ENCODE measurements around the gene MARK2.

Gene MARK2

GRCh38 chr11:63920126-63920938, 81.4 kb downstream of the MARK2 start:
- in situ Hi-C loops (cut with HindIII; ENCODE audit: low sequenced_read_pairs) = no loop called here

GRCh38 chr11:63920939-63921417, 82.1 kb downstream of the MARK2 start:
- in situ Hi-C loops (cut with HindIII; ENCODE audit: low sequenced_read_pairs) = no loop called here

- in situ Hi-C loops (cut with HindIII; ENCODE audit: low sequenced_read_pairs) = no loop called here
These were observed 83.8 kb downstream of the MARK2 start for GRCh38 chr11:63922673-63923192.

- in situ Hi-C loops (cut with HindIII; ENCODE audit: low sequenced_read_pairs) = no loop called here
These were observed 84.4 kb downstream of the MARK2 start for GRCh38 chr11:63923319-63923718.

- in situ Hi-C loops (cut with HindIII; ENCODE audit: low sequenced_read_pairs) = no loop called here
These were observed 90.7 kb downstream of the MARK2 start for GRCh38 chr11:63929616-63930015.

- in situ Hi-C loops (cut with HindIII; ENCODE audit: low sequenced_read_pairs) = no loop called here
These were observed 92.1 kb downstream of the MARK2 start for GRCh38 chr11:63931045-63931444.

- in situ Hi-C loops (cut with HindIII; ENCODE audit: low sequenced_read_pairs) = no loop called here
These were observed 93.0 kb downstream of the MARK2 start for GRCh38 chr11:63931876-63932275.

- in situ Hi-C loops (cut with HindIII; ENCODE audit: low sequenced_read_pairs) = no loop called here
These were observed 94.5 kb downstream of the MARK2 start for GRCh38 chr11:63933459-63933858.

- in situ Hi-C loops (cut with HindIII; ENCODE audit: low sequenced_read_pairs) = no loop called here
These were observed 99.0 kb downstream of the MARK2 start for GRCh38 chr11:63937713-63938478.

GRCh38 chr11:63938479-63939396, 99.8 kb downstream of the MARK2 start, which contains the start of gene NAA40:
Gene NAA40 (plus strand): TSS chr11:63939002. CDS start chr11:63939097, 95 bp downstream.
- in situ Hi-C loops (cut with HindIII; ENCODE audit: low sequenced_read_pairs) = no loop called here

GRCh38 chr11:63939397-63939891, 100.5 kb downstream of the MARK2 start:
- in situ Hi-C loops (cut with HindIII; ENCODE audit: low sequenced_read_pairs) = no loop called here

- in situ Hi-C loops (cut with HindIII; ENCODE audit: low sequenced_read_pairs) = no loop called here
These were observed 101.9 kb downstream of the MARK2 start for GRCh38 chr11:63940786-63941185.

GRCh38 chr11:63941901-63942300, 103.0 kb downstream of the MARK2 start:
- in situ Hi-C loops (cut with HindIII; ENCODE audit: low sequenced_read_pairs) = no loop called here

GRCh38 chr11:63942803-63943202, 103.9 kb downstream of the MARK2 start:
- in situ Hi-C loops (cut with HindIII; ENCODE audit: low sequenced_read_pairs) = no loop called here

GRCh38 chr11:63944987-63945386, 106.1 kb downstream of the MARK2 start:
- in situ Hi-C loops (cut with HindIII; ENCODE audit: low sequenced_read_pairs) = no loop called here

- in situ Hi-C loops (cut with HindIII; ENCODE audit: low sequenced_read_pairs) = no loop called here
These were observed 106.7 kb downstream of the MARK2 start for GRCh38 chr11:63945477-63946163.

GRCh38 chr11:63951779-63952536, 113.0 kb downstream of the MARK2 start:
- in situ Hi-C loops (cut with HindIII; ENCODE audit: low sequenced_read_pairs) = loop anchor here (10.0 kb wide), 1 partner anchor 53 kb away; no protein-coding TSS in a partner anchor

- in situ Hi-C loops (cut with HindIII; ENCODE audit: low sequenced_read_pairs) = loop anchor here (10.0 kb wide), 1 partner anchor 52 kb away; no protein-coding TSS in a partner anchor
These were observed 113.7 kb downstream of the MARK2 start for GRCh38 chr11:63952570-63952969.

GRCh38 chr11:63958008-63958407, 119.1 kb downstream of the MARK2 start:
- in situ Hi-C loops (cut with HindIII; ENCODE audit: low sequenced_read_pairs) = loop anchor here (10.0 kb wide), 1 partner anchor 47 kb away; no protein-coding TSS in a partner anchor
